ENCODE data around the gene CD7.
A peak's percentile ranks its signal among the peaks of the same experiment; 100 is the strongest.

The CD7 gene

DNA sequence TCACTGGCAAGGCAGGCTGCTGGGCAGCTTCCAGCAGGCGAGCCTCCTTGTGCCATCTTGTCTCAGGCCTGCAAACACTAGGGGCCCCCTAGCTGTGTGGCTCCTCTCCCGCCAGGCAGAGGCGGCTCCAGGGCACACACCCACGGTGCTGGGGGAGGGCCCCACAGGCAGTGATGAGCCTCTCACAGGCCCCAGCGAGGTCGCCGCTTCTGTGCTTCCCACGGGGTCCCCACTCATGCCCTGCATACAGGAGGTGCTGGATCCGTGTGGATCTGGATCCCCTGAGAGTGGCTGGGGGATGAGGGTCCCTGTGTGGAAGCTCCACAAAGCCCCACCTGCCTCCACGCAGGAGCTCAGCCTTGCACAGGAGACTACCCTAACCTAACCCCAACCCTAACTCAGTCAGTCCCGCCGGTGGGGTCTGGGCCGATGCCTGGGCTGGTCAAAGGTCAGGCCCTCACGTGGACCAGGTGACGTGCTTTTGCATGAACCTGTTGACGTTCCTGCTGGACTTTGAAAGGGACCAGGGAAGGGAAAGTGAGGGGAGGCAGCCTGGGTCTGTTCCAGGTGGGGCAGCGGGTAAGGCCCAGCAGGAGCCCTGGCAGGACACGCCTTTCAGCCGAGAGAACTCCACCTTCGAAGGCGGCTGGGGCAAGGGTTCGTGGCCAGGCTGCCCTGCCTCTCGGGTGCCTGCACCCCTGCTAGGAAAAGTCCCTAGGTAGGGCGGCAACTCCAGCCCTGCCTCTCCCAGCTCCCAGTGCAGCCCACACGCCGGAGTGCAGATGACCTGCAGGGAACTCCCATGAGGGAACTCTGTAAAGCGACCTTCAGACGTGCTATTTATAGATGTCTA, 11.0 kb upstream of the CD7 start:
- no peak for DNase-seq

DNA sequence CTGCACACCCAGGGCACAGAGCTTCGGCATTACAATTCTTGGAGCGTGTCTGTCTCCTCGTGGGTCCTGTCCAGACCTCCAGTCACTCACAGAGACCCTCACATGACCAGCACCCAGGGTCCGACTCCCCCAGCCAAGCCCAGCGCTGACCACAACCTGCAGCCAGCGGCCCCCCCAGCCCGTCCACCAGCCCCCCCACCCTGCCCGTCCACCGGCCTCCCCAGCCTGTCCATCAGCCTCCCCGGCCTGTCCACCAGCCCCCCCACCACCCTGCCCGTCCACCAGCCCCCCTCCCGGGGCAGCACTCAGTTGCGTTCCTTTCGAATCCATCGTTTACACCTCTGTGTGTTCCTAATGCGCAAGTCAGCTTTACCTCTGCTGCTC, 10.3 kb upstream of the CD7 start:
- no peak for DNase-seq

DNA sequence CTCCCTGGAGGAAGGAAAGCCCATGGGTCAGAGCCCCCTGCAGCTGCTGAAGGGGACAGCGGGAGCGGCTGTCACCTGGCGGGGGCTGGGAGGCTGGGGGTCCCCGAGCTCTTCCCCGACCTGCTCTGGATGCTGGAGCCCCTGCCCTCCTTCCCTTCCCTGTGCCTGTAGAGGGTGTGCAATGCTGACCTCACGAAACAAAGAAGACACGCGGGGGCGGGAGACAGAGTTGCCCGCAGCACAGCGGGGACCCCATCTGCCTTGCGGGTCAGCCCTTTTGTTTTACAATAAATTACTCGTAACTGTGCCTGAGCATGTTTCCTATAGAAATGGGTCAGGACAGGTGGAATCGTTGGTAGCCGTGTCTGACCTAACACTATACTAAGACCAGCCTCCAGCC, 9.9 kb upstream of the CD7 start:
- no peak for DNase-seq

- DNase-seq, result no peak
These were observed 8.1 kb upstream of the CD7 start for GRCh38 chr17:82325286-82326180.

GRCh38 chr17:82324566-82325285, 7.3 kb upstream of the CD7 start:
- DNase-seq, result peak; percentile 59

GRCh38 chr17:82323514-82324234, 6.3 kb upstream of the CD7 start:
- DNase-seq, result no peak

- DNase-seq, result no peak
These were observed 5.4 kb upstream of the CD7 start for GRCh38 chr17:82322526-82323453.

DNA sequence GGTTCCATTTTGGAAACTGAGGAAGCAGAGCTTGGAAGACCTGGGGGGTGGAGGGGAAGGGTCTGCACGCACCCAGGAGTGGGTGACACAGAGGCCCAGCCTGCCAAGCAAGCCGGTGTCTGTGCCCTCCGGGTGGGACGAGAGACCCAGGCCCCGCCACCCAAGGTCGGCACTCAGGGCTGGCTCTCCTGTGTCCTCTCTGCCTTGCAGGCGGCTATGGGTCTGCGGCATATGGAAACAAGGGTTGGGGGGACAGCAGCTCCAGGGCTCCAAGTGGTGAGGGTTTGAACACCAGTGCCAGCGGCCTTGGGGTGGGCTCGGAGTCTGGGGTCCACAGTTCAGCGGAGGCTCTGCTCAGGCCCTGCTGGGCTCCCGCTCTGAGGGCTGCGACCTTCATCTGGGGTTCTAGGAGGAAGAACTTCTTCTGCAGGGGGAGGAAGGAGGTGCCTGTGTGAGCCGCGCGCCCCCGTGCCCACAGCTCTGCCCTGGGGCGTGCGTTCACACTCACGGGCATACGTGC, 4.6 kb upstream of the CD7 start:
- DNase-seq, result no peak

GRCh38 chr17:82320956-82321927, 3.8 kb upstream of the CD7 start:
- peak; percentile 86 for DNase-seq

GRCh38 chr17:82320140-82320840, 2.9 kb upstream of the CD7 start:
- no peak for DNase-seq

DNA sequence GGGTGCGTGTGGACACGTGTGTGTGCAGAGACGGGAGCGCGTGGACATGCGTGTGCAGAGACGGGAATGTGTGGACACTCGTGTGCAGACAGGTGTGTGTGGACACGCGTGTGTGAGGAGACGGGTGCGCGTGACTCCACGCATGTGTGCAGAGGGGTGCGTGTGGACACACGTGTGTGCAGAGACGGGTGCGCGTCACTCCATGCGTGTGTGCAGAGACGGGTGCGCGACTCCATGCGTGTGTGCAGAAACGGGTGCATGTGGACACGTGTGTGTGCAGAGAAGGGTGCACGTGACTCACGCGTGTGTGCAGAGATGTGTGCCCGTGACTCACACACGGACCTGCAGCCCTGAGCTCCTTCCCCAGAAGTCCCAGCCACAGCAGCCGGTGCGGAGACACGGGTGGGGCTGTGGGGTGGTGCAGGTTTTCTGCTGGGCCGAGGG, 2.2 kb upstream of the CD7 start:
- DNase-seq, result no peak

DNA sequence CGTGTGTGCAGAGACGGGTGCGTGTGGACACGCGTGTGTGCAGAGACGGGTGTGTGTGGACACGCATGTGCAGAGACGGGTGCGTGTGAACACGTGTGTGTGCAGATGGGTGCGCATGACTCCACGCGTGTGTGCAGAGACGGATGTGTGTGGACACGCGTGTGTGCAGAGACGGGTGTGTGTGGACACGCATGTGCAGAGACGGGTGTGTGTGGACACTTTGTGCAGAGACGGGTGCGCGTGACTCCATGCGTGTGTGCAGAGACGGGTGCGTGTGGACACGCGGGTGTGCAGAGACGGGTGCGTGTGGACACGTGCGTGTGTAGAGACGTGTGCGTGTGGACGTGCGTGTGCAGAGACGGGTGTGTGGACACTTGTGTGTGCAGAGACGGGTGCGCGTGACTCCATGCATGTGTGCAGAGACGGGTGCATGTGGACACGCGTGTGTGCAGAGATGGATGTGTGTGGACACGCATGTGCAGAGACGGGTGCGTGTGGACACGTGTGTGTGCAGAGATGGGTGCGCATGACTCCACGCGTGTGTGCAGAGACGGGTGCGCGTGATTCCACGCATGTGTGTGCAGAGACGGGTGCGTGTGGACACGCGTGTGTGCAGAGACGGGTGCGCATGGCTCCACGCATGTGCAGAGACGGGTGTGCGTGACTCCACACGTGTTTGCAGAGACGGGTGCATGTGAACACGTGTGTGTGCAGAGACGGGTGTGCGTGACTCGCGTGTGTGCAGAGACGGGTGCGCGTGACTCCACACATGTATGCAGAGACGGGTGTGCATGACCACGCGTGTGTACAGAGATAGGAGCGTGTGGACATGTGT, 1.6 kb upstream of the CD7 start:
- DNase-seq, result no peak

- DNase-seq, result no peak
These were observed 726 bp upstream of the CD7 start for GRCh38 chr17:82318169-82318498.

- DNase-seq, result peak; percentile 53
These were observed 586 bp downstream of the CD7 start for GRCh38 chr17:82316651-82317393.

DNA sequence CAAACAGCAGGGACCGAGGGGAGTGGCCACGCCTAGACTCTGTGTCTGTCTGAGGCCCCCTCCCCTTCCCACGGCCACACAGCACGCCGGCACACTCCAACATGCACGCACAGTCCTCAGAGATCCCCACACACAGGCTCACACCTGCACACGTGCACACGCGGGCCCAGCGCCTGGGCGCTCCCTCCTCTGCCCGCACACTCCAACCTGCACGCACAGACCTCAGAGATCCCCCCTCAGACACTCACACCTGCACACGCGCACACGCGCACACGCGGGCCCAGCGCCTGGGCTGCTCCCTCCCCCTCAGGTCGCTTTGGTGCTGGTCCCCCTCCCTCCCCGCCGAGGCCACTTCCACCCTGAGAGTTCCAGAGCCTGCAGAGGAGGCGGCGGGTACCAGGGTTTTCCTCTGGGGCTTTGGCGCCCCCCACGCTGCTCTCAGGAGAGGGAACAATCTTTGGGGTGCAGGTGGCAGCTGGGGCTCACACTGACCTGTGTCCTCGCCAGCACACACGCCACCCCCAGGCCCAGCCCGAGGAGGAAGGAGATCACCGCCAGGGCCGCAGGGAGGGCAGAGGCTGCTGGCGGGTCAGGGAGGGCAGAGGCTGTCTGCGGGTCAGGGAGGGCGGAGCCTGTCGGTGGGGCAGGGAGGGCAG, 1.6 kb downstream of the CD7 start:
- DNase-seq, result peak; percentile 67

- DNase-seq, result no peak
These were observed 2.4 kb downstream of the CD7 start for GRCh38 chr17:82314727-82315605.
